Right hindlimb (tissue), 1 donor: ENCODE measurements around the gene MIPOL1.
"Not testable (repeated sequence)": the region's sequence is repeated elsewhere in the genome, so short reads cannot be mapped to it uniquely, and the experiment has no call there.

Experiments used
- DNase-seq: peaks from one replicate; pipeline ENCODE4 v3.0.0-alpha.2; 2018

Gene MIPOL1

GRCh38 chr14:37411079-37411735 is 213.5 kb downstream of the MIPOL1 start:
- DNase-seq, result no peak

DNA sequence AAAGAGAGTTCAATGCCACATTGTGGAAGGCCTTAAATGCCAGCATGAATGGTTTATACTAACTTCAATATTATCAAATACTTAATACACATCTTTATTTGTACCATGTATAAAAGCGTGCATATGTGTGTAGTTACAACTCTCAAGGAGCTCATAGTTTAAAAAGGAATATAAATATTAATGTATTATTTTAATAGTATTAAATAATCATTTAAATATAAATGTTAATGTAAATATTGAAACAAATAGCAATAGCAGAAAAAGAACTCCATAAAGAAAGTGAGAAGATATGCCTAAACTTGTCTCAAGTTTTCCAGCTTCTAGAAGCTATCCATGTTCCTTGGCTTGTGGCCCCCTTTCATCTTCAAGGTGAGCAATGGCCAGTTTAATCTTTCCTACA is 215.3 kb downstream of the MIPOL1 start:
- no peak for DNase-seq

DNA sequence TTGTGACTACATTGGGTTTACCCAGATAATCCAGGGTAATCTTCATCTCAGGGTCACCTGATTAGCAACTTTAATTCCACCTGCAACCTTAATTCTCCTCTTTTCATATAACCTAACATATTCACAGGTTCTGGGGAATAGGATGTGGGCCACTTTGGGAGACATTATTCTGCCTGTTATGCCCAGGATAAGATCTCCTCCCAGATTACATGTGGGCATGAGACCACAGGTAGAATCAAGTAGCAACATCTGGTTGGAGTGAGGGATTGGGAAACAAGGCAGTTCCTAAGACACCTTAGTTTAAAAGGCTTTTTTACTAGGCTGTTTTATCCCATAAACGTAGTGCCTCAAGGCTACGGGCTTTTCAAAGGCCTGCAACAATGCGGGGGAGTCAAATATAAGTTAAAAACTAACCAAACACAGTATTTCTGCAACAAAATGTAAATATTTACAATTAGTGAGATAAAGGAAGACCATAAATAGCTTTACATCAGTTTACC is 215.8 kb downstream of the MIPOL1 start:
- DNase-seq, result no peak

- no peak for DNase-seq
Measured at GRCh38 chr14:37416264-37416663, 218.5 kb downstream of the MIPOL1 start.

GRCh38 chr14:37417151-37417550 is 219.4 kb downstream of the MIPOL1 start:
- DNase-seq, result no peak

DNA sequence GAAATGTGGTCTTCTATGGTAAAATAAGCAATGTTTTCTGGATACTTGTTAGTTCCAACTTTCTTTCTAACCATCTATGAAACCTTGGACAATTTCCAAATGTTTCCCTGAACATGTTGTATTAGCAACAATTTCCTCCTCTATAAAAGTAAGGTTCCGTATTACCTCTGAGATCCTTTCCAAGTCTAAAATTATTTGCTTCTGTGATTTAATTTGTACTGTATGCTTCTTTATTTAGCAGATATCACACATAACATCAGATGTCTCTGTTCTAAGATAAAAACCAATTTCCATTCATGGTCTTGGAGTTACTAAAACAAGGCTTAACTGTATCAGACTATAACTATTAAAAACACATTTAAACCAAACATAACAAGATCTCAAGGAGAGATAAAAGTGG is 220.1 kb downstream of the MIPOL1 start:
- no peak for DNase-seq

- no peak for DNase-seq
Measured at GRCh38 chr14:37420622-37421021, 222.9 kb downstream of the MIPOL1 start.

DNA sequence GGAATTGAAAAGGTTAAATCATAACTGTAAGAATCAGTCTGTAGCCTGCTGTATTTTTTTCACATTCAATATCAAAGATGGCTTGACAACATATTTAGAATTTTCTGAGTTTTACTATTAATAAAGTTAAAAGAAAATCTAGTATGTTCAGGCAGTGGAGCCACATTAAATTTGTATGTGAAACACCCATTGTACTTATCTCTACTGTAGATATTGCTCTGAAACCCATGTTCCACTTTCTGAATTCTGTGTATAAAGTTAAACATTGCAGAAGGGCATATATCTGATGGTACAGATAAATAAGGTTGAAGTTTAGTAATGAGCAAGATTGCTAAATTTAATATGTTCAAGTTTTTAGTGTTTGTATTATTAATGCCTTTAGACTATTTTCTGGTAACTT is 224.6 kb downstream of the MIPOL1 start:
- no peak for DNase-seq

DNA sequence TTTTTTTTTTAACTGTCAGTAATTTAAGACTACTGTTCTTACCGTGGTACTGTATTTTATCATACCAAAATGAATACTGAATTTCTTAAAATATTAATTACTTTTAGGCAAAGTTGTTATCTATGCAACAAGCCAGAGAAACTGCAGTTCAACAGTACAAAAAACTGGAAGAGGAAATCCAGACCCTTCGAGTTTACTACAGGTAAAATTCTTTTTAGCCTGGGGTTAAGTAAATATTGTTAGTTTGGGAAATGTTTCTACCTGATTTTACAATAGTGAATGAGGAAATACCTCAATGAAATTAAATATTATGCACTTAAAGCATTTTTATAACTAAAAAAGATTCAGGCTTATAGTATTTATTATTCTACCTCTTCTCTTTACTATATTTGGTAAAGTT is 225.0 kb downstream of the MIPOL1 start:
- no peak for DNase-seq

DNA sequence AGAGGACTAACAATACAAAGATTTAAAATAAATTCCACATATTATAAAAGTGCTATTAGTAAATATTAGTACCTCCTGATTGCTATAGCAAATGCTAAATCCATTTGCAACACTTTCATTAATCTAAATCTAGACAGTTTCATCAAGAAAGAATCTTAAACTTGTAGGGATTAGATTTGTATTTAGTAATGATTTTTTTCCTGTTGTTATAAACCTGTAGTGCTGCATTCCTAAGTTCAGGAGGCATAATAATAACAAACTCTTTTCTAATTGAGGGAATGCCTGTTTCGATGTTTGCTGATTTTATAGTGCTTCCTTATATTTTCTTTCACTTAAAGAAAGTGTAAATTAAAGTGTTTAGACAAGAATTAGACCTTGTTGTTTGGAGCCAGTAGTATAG is 231.2 kb downstream of the MIPOL1 start:
- no peak for DNase-seq

GRCh38 chr14:37429618-37430017 is 231.9 kb downstream of the MIPOL1 start:
- no peak for DNase-seq

DNA sequence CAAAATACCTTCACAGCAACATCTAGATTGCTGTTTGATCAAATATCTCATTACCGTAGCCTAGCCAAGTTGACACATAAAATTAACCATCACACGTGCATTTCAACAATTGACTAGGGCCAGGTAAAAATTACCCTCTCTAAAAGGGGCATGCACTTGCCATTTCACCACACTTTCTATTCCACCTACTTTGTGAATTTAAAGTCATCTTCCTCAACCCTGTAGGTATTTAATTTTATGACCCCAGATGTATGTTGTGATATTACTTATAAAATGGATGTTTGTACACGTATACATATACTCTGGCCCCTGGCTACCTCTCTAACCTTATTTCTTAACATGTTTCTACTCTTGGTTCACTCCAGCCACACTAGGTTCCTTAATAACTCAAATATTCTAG is 237.1 kb downstream of the MIPOL1 start:
- DNase-seq, result no peak

GRCh38 chr14:37436519-37436918 is 238.8 kb downstream of the MIPOL1 start:
- no peak for DNase-seq

DNA sequence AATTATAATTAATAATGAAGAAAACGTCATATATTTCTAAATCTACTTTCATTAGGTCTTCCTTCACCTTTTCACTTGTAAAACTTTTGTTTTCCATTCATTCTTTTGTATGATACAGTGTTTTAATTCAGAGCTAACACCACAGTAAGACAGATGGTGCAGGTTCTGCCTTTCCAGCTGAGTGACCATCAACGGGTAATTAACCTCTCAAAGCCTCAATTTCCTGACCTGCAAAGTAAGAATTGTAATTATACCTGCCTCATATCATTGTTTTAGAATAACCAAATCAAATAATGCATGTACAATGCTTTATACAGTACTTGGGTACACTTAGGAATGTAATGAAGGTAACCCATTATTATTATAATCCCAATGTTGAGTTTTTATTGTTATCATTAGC is 239.8 kb downstream of the MIPOL1 start:
- no peak for DNase-seq

DNA sequence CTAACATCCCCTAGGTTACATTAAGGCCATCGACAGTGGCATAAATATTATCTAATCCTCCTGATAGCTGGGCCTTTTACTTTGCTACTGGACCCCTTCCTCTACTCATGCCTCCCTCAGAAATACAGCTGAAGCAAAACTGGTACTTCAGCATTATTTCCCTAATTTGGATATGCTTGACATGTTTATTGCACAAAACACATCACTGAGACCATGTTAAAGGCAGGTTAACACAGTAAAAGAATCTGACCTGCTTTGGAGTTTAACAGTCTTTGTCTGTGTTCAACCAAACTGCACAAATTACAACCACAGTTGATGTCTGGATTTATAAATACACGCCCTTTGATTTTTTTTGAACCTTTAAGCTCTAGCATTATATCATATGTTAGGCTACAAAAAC is 240.7 kb downstream of the MIPOL1 start:
- no peak for DNase-seq

DNA sequence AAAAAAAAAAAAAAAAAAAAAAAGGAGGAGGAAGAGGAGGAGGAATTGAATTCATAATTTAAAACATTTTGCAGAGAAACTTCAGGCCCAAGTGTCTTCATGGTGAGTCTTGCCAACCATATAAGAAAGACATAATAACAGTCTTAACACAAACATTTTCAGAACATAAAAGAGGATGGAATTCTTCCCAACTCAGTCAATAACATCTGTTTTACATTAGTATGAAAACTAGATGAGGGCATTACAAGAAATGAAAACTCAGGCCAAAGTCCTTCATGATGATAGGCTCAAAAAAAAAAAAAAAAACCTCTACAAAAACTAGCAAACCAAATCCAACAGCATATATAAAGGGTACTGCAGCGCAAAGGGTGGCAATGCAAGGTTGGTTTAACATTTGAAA is 245.7 kb downstream of the MIPOL1 start:
- DNase-seq, result no peak

GRCh38 chr14:37447883-37448391 is 250.2 kb downstream of the MIPOL1 start:
- no peak for DNase-seq

GRCh38 chr14:37452323-37452722 is 254.6 kb downstream of the MIPOL1 start:
- no peak for DNase-seq

- no peak for DNase-seq
Measured at GRCh38 chr14:37453985-37454384, 256.2 kb downstream of the MIPOL1 start.

- DNase-seq, result no peak
Measured at GRCh38 chr14:37457334-37457733, 259.6 kb downstream of the MIPOL1 start.

GRCh38 chr14:37462426-37462825 is 264.7 kb downstream of the MIPOL1 start:
- not testable (repeated sequence) for DNase-seq

GRCh38 chr14:37464192-37464858 is 266.6 kb downstream of the MIPOL1 start:
- DNase-seq, result no peak

DNA sequence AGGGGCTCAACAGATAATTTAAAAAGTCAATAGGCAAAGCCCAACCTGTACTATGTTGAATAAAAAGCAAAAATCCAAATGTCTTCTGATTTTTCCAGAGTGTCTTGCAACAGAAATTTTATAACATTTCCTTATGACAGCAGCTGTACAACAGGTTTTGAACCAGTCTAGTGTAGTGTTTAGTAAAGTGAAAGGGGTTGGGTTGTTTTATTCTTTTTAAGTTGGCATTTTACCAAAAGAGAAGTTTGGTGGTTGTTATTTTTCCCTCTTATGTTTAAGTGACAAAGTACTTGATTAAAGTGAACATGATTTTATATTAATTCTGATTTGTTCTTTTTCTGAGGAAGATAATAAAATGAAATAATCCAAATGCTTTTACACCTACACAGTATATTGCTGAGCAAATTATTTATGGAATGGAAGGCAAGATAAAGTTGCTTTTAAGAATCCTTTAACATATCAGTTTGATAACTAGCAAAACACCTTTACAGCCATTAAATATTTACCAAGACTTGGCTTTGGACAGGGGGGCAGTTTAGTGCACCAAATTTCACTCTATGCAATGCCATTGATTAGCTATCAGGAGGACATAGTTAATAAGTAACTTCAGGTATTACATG is 268.4 kb downstream of the MIPOL1 start:
- no peak for DNase-seq

GRCh38 chr14:37466623-37467088 is 268.9 kb downstream of the MIPOL1 start:
- no peak for DNase-seq
